T-helper 17 cell (primary cell): ENCODE data around the gene PTPN23. TPM values are rescaled to one million over a fixed set of nuclear protein-coding genes. Genes with fewer than 3 reads are reported as not detected.

Source experiments
- ATAC-seq: fragments of 150-1000 bp; cut with Tn5 transposase; 2 replicates; pipeline ENCODE4 v1.10.0; 2021; ENCODE audit warnings: mild to moderate bottlenecking, moderate library complexity
- DNase-seq, 3 donors: peaks; one replicate each; pipeline versions ENCODE4 v3.0.0 to v3.0.0-alpha.2; 2020 to 2021
- H3K9me3 ChIP-seq: one replicate; pipeline ENCODE4 v1.7.0; 2013; ENCODE audit warnings: low read length, mild to moderate bottlenecking; ENCODE audit not compliant: control insufficient read depth, poor library complexity, severe bottlenecking
- H3K27ac Mint-ChIP-seq: one replicate; pipeline ENCODE4 v1.8.0; 2022; ENCODE audit warnings: mild to moderate bottlenecking, moderate library complexity, mixed read lengths
- H3K27me3 Mint-ChIP-seq: one replicate; pipeline ENCODE4 v1.8.0; 2022; ENCODE audit warnings: mixed read lengths
- H3K36me3 Mint-ChIP-seq: one replicate; pipeline ENCODE4 v1.8.0; 2022; ENCODE audit warnings: low read depth, mixed read lengths
- H3K4me1 Mint-ChIP-seq: one replicate; pipeline ENCODE4 v1.8.0; 2022; ENCODE audit warnings: mild to moderate bottlenecking, mixed read lengths
- H3K4me3 Mint-ChIP-seq: one replicate; pipeline ENCODE4 v1.8.0; 2022; ENCODE audit warnings: mild to moderate bottlenecking, moderate library complexity, mixed read lengths
- total RNA-seq, 4 donors: library from RNA in 2 of 4; stranded (reverse) in 2 of 4; gene quantifications; one replicate each; pipeline ENCODE4 v1.2.3 and lab custom pipeline; 2022 to 2026

The PTPN23 gene
- total RNA-seq, 2 donors from 2014 or later = 36.8 to 38.6 TPM

DNA sequence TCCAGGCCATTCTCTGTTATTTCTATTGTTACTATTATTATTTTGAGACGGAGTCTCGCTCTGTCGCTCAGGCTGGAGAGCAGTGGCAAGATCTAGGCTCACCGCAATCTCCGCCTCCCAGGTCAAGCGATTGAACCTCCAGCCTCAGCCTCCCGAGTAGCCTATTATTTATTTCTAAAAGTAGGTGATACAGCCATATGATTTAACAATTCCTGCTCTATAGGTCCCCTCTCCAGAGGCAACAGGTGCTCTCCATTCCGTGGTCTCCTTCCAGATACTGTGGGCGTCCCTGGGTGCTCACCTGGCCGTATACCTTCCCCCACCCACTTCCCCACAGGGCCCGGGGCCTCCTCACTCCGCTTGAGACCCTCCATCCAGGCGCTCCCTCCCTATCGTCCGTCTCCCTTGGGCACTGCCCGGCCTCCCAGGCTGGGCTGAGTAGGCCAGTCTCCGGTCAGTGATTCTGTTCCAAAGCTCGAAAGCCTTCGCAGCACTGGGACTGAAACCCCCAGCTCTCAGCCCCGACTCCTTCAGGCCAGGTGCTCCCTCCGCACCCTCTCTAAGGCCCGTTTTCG, 708 bp upstream of the PTPN23 start:
- H3K9me3 ChIP-seq = no peaks in the 10 kb centered on the region
- peaks cover 39% of the 10 kb centered on the region for H3K4me1 Mint-ChIP-seq
- H3K4me3 Mint-ChIP-seq = peak overlapping the region; percentile 99
- peaks cover 7% of the 10 kb centered on the region for H3K36me3 Mint-ChIP-seq
- H3K27me3 Mint-ChIP-seq = peaks cover 6% of the 10 kb centered on the region
- peak overlapping the region; percentile 100 for H3K27ac Mint-ChIP-seq
- ATAC-seq = no peak
- no peak for DNase-seq

DNA sequence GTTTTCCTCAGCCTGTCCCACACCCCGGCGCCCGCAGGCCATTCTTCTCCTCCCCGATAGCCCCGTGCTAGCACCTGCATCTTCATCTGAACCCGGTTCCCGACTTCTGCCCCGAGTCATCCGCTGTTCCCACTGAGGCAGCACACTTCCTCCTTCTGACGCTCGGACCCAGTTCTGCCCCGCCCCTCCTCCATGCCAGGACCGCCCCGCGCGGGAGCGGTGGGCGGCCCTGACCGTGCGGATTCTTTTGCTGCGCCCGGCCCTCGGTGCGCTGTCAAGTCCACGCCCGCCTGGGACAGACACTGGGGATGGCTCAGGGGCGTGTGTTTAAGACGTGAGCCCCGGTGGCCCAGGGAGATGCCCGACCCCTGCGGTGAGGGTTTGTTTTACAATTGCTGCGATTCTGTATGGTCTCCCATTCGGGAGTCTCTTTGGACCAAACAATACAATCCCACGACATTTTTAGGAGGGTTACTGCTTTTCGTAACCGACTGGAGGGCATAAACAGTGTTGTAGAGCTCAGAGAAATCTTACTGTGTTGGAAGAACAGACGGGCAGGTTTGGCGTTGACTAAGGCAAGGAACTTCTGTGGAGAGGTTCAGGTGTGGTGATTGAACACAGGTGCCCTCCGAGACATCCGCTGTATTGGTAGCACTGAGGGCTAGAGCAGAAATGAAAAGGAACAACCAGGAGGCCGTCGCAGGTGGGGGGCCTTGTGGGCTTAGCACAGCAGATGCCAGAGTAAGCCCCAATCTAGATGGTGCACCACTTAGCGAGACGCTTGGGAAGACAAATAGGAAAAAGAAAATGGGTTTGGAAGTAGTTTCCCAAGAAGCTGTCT, 716 bp downstream of the PTPN23 start:
- peak; percentile 36 to 62 (median 57) for DNase-seq
- peak; percentile 41 for ATAC-seq
- Mint-ChIP-seq H3K27me3 (no peaks in the 10 kb centered on the region), H3K4me3 (peak overlapping the region; percentile 99), H3K36me3 (peaks cover 10% of the 10 kb centered on the region), H3K27ac (peak overlapping the region; percentile 100), H3K4me1 (peaks cover 40% of the 10 kb centered on the region)
- H3K9me3 ChIP-seq = no peaks in the 10 kb centered on the region

DNA sequence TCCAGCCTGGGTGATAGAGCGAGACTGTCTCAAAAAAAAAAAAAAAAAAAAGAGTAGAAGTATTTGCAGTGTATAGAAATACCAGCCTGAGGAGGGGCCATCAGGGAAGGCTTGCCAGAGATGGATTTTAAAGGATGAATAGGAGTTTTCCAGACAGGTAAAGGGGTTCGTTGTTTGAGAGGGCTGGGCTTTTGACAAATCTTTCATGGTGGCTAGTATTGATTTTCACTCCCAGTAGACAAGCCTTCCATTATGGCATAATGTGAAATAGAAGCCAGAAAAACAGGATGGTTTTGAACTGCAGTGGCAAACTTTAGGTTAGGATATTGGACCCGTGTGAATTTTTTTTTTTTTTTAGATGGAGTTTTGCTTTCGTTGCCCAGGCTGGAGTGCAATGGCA, 3.6 kb downstream of the PTPN23 start:
- no peak overlapping the region for H3K27ac Mint-ChIP-seq
- H3K27me3 Mint-ChIP-seq = no peaks in the 10 kb centered on the region
- no peaks in the 10 kb centered on the region for H3K9me3 ChIP-seq
- H3K4me3 Mint-ChIP-seq = no peak overlapping the region
- peaks cover 45% of the 10 kb centered on the region for H3K4me1 Mint-ChIP-seq
- no peak for DNase-seq
- no peak for ATAC-seq
- H3K36me3 Mint-ChIP-seq = peaks cover 10% of the 10 kb centered on the region

DNA sequence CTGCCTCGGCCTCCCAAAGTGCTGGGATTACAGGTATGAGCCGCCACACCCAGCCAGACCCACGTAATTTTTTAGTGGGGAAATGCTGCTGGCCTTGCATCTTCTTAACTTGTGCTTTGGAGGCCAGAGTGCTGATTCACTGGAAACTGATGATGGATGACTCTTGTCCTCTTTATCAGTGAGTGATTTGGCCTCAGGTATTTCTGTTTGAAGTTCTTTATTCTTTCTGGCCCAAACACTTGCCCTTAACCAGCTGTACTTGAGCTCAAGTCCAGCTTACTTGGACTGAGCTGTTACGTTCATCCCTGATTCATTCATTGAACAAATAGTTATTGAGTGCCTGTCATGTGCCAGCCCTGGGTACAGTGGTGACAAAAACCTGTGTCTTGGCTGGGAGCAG, 4.2 kb downstream of the PTPN23 start:
- Mint-ChIP-seq H3K4me3 (no peak overlapping the region), H3K27me3 (no peaks in the 10 kb centered on the region), H3K27ac (no peak overlapping the region), H3K4me1 (peaks cover 40% of the 10 kb centered on the region), H3K36me3 (peaks cover 10% of the 10 kb centered on the region)
- DNase-seq = no peak
- H3K9me3 ChIP-seq = no peaks in the 10 kb centered on the region
- ATAC-seq = no peak

DNA sequence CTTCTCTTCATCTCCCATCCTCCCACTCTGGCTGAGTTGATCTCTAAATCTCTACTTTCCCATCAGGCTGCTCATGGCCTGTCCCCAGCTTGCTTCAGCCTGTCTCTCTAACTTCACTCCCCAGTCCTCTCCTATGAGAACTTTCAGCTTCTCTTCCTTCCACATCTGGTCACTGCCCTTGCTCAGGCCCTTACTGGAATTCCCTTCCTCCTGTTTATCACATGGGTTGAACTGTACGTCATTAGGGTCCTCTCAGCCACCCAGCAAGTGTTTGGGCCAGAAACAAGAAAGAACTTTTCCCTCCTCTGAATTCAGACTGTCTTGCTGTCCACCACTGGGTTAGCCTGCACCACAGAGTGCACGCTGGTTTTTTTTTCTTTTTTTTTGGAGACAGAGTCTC, 5.0 kb downstream of the PTPN23 start:
- H3K9me3 ChIP-seq = no peaks in the 10 kb centered on the region
- no peaks in the 10 kb centered on the region for H3K27me3 Mint-ChIP-seq
- DNase-seq (no peak), ATAC-seq (no peak)
- no peak overlapping the region for H3K4me3 Mint-ChIP-seq
- H3K4me1 Mint-ChIP-seq = peaks cover 36% of the 10 kb centered on the region
- H3K27ac Mint-ChIP-seq = peak overlapping the region; percentile 81
- H3K36me3 Mint-ChIP-seq = peaks cover 8% of the 10 kb centered on the region

DNA sequence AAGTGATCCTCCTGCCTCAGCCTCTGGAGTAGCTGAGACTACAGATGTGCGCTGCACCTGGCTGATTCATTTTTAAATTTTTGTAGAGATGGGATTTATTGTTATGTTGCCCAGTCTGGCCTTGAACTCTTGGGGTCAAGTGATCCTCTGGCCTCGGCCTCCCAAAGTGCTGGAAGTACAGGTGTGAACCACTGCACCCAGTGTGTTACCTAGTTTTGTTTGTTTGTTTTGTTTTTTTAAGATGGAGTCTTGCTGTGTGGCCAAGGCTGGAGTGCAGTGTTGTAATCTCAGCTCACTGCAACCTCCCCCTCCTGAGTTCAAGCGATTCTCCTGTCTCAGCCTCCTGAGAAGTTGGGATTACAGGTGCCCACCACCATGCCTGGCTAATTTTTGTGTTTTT, 12.1 kb downstream of the PTPN23 start:
- H3K4me3 Mint-ChIP-seq = no peak overlapping the region
- H3K27me3 Mint-ChIP-seq = no peaks in the 10 kb centered on the region
- H3K9me3 ChIP-seq = no peaks in the 10 kb centered on the region
- DNase-seq (no peak), ATAC-seq (no peak)
- peaks cover 16% of the 10 kb centered on the region for H3K4me1 Mint-ChIP-seq
- H3K27ac Mint-ChIP-seq = peak overlapping the region; percentile 66
- no peaks in the 10 kb centered on the region for H3K36me3 Mint-ChIP-seq

DNA sequence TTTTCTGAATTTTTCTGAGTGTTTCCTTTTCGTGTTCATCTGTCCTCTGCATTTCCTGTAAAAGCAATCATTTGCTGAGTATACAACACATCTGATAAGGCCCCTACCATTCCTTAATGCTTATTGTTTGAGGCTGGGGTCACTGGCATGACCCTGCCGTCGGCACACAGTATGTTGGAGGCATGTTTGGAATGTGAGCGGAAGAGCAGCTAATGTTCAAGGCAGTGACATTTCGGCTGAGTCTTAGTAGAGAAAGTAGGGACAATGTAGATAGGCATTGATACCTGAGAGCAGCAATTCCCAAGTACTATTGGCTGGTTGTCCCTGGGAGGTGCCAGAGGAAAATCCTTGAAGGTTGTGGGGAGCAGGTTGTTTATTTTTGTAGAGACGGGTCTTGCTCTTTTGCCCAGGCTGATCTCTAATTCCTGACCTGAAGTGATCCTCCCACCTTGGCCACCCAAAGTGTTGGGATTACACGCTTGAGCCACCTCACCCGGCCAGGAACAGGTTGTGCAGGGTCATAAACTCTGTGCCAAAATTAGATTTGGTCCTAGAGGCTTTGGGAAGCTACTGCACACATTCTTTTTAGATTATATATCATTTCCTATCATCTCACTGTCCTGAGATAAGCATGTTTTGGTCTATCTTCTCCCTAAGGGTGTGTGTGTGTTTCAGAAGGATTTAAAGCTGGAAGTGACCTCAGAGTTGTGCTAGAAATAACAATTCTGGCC, 13.5 kb downstream of the PTPN23 start:
- Mint-ChIP-seq H3K36me3 (no peaks in the 10 kb centered on the region), H3K27me3 (no peaks in the 10 kb centered on the region), H3K27ac (peak overlapping the region; percentile 66), H3K4me1 (peaks cover 14% of the 10 kb centered on the region), H3K4me3 (no peak overlapping the region)
- H3K9me3 ChIP-seq = no peaks in the 10 kb centered on the region
- no peak for ATAC-seq
- no peak for DNase-seq

DNA sequence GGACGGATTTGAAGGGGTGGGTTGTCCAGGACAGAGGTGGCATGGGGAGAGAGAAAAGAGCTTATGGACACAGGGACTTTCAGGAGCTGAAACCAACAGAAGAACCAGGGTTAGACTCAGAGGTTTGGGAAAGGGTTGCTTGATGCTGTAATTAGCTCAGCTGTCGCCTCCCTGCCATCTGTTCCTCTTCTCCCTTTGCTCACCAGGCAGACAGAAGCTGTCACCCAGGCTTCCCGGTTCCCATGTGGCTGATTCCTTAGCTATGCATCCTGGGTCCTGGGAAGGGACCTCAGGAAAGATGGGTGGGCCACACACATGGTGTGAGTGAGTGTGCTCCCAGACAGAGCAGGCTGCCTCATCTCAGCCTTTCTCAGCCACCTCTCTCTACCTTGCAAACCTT, 14.1 kb downstream of the PTPN23 start:
- Mint-ChIP-seq H3K27me3 (no peaks in the 10 kb centered on the region), H3K4me1 (peaks cover 14% of the 10 kb centered on the region), H3K36me3 (no peaks in the 10 kb centered on the region), H3K4me3 (no peak overlapping the region), H3K27ac (peak overlapping the region; percentile 66)
- ATAC-seq (no peak), DNase-seq (no peak)
- no peaks in the 10 kb centered on the region for H3K9me3 ChIP-seq

DNA sequence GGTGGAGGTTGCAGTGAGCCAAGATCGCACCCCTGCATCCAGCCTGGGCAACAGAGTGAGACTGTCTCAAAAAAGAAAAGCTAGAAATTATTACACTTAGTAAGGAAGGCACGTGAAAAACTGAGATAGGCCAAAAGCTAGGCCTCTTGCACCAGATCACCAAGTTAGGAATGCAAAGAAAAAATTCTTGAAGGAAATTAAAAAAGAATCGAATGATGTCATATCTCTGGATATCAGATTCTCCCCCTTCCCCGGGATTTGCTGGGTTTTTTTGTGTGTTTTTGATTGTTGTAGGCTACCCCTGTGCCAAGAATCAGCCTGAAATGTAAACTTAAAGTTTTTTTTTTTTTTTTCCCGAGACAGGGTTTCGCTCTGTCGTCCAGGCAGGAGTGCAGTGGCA, 17.4 kb downstream of the PTPN23 start:
- H3K27me3 Mint-ChIP-seq = no peaks in the 10 kb centered on the region
- H3K27ac Mint-ChIP-seq = peak overlapping the region; percentile 53
- no peak overlapping the region for H3K4me3 Mint-ChIP-seq
- no peak for ATAC-seq
- no peaks in the 10 kb centered on the region for H3K36me3 Mint-ChIP-seq
- DNase-seq = no peak
- no peaks in the 10 kb centered on the region for H3K9me3 ChIP-seq
- peaks cover 11% of the 10 kb centered on the region for H3K4me1 Mint-ChIP-seq

DNA sequence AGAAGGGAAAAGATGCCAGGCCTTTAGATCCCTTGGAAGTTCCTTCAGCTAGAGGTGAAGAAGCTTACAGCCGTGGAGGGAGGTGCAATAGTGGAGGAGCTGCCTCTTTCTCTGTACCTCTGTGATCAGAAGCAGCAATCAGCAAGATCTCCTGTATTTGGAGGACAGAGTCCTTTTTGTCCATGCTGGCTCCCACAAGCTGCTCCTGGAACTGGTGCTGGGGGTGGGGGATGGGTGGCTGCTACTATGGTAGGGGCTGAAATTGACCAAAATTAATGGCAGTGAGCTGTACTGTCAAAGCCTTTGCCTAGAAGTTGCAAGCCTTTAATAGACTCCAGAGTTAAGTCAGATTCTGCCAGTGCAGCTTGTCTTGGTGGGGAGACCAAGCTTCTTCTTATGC, 18.2 kb downstream of the PTPN23 start:
- Mint-ChIP-seq H3K36me3 (no peaks in the 10 kb centered on the region), H3K4me3 (no peak overlapping the region), H3K27me3 (no peaks in the 10 kb centered on the region), H3K27ac (peak overlapping the region; percentile 34), H3K4me1 (peaks cover 10% of the 10 kb centered on the region)
- ATAC-seq (no peak), DNase-seq (no peak)
- no peaks in the 10 kb centered on the region for H3K9me3 ChIP-seq

DNA sequence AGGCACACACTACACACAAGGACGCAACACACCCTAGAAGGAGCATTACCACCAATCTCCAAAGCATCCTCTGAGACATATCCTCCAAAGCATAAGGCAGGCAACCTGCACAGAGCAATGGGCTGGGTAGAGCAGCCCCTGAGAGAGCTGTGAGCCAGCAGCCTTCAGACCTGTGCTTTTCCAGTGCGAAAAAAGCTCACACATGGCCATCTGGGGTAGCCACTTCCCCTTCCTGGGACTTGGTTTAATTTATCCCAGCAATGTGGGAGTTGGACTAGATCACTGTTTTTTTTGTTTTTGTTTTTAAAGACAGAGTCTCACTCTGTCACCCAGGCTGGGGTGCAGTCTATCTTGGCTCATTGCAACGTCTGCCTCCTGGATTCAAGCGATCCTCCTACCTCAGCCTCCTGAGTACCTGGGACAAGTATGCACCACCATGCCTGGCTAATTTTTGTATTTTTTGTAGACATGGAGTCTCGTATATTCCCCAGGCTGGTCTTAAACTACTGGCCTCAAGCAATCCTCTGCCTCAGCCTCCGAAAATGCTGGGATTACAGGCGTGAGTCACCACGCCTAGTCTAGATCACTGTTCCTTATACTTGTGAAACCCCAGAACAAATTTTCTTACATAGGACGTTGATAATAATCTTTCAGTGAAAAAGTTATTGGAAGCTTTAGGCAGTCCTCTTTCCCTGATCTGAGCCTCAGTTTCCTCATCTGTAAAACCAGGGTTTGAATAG, 18.9 kb downstream of the PTPN23 start:
- DNase-seq (no peak), ATAC-seq (no peak)
- Mint-ChIP-seq H3K27ac (peak overlapping the region; percentile 8), H3K4me3 (no peak overlapping the region), H3K27me3 (no peaks in the 10 kb centered on the region), H3K36me3 (no peaks in the 10 kb centered on the region), H3K4me1 (peaks cover 5% of the 10 kb centered on the region)
- H3K9me3 ChIP-seq = no peaks in the 10 kb centered on the region

DNA sequence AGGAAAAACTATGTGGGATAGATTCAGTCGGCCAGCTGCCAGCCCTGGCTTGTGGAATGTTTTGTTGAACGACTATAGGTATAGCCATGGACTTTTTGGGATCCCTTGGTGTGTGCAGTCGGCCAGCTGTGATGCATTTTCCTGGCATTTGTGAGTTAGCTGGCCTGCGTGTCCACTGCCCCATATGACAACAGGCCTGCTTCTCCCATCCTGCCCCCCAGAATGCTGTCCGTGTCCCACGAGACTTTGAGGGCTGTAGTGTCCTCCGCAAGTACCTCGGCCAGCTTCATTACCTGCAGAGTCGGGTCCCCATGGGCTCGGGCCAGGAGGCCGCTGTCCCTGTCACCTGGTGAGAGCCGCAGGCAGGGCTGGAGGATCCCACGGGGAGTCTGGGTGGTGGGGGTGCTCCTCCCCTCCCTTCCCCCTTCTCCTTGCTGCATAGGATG, 23.6 kb downstream of the PTPN23 start:
- no peak overlapping the region for H3K4me3 Mint-ChIP-seq
- H3K4me1 Mint-ChIP-seq = peaks cover 5% of the 10 kb centered on the region
- no peaks in the 10 kb centered on the region for H3K27me3 Mint-ChIP-seq
- no peaks in the 10 kb centered on the region for H3K9me3 ChIP-seq
- no peak for DNase-seq
- no peak overlapping the region for H3K27ac Mint-ChIP-seq
- H3K36me3 Mint-ChIP-seq = no peaks in the 10 kb centered on the region
- no peak for ATAC-seq
